HL-60 (cell line): ENCODE results near the gene IFNA21.

Source experiments
- GABPA ChIP-seq: IDR thresholded peaks from 2 replicates; pipeline ENCODE4 v1.6.1; 2012; ENCODE audit warnings: low read depth
- POLR2AphosphoS5 ChIP-seq: IDR thresholded peaks from 2 replicates; pipeline ENCODE4 v1.6.1; 2012; ENCODE audit warnings: low read depth
- TF ChIP-seq, protein P1 (sequence below): IDR thresholded peaks from one replicate; pipeline ENCODE4 v1.5.1; 2011; ENCODE audit warnings: low read length, control low read depth, inconsistent platforms; ENCODE audit not compliant: insufficient read depth

GRCh38 chr9:21135736-21136135 lies 30.7 kb downstream of the IFNA21 start:
- TF ChIP-seq POLR2AphosphoS5, result no peak
- TF ChIP-seq, protein P1, sequence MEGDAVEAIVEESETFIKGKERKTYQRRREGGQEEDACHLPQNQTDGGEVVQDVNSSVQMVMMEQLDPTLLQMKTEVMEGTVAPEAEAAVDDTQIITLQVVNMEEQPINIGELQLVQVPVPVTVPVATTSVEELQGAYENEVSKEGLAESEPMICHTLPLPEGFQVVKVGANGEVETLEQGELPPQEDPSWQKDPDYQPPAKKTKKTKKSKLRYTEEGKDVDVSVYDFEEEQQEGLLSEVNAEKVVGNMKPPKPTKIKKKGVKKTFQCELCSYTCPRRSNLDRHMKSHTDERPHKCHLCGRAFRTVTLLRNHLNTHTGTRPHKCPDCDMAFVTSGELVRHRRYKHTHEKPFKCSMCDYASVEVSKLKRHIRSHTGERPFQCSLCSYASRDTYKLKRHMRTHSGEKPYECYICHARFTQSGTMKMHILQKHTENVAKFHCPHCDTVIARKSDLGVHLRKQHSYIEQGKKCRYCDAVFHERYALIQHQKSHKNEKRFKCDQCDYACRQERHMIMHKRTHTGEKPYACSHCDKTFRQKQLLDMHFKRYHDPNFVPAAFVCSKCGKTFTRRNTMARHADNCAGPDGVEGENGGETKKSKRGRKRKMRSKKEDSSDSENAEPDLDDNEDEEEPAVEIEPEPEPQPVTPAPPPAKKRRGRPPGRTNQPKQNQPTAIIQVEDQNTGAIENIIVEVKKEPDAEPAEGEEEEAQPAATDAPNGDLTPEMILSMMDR, result no peak
- TF ChIP-seq GABPA, result no peak
